ENCODE measurements around the gene NELL1.

GRCh38 chr11:20782775-20783174 is 113.4 kb downstream of the NELL1 start:
- TF ChIP-seq CTCF (IDR thresholded peaks at IDR 0.05) (no peak), RARB (CRISPR knock-in tag; IDR thresholded peaks at IDR 0.05) (no peak), USF2 (IDR thresholded peaks at IDR 0.05) (no peak), SREBF2 (IDR thresholded peaks at IDR 0.05) (no peak), E2F6 (IDR thresholded peaks at IDR 0.05; ENCODE audit: borderline replicate concordance, low read depth) (no peak), EP300 (IDR thresholded peaks at IDR 0.05) (no peak), SMC3 (IDR thresholded peaks at IDR 0.05) (no peak)

All from A549 (cell line).